HepG2 (cell line): Measurements from ENCODE around the gene PEX11B. TPM values are rescaled to one million over a fixed set of nuclear protein-coding genes. Genes with fewer than 3 reads are reported as not detected.

Experiments used
- ATAC-seq: fragments of 200-7000 bp; cut with Tn5 transposase; 3 replicates; pipeline ENCODE4 v1.9.1; 2020; ENCODE audit warnings: mild to moderate bottlenecking, moderate library complexity
- BruUV-seq: library from RNA; stranded (reverse); fragments of 400-500 nt; replicated peaks from 2 replicates; lab custom pipeline; 2021; lab: Mats Ljungman, UMichigan
- CTCF ChIA-PET: fragments of 300-600 bp; formaldehyde crosslinking; extraction: SDS; loops from one replicate; lab custom pipeline; 2021; ENCODE audit warnings: low total read pairs, inconsistent platforms, low intra/inter-chr PET ratio; lab: Yijun Ruan, JAX
- POLR2A ChIA-PET: fragments of 350-600 bp; sonication (Branson Sonifier 250); formaldehyde crosslinking; loops from one replicate; lab custom pipeline; 2020; ENCODE audit warnings: antibody characterized with exemption, inconsistent platforms; lab: Yijun Ruan, JAX
- DNase-seq: peaks from one replicate; pipeline ENCODE4 v3.0.0-alpha.2; 2015; ENCODE audit warnings: low spot score
- FAIRE-seq: peaks from 3 replicates; lab custom pipeline; 2011; peaks lifted over from hg19 to GRCh38; lab: Jason Lieb, UNC
- H2AFZ ChIP-seq: one replicate; pipeline ENCODE4 v1.6.1; 2011; ENCODE audit warnings: low read length, inconsistent platforms
- H3K27ac ChIP-seq: fragments of 300-600 bp; 3 replicates; pipeline ENCODE4 v1.8.0; 2011; ENCODE audit warnings: mixed run types, mild to moderate bottlenecking, mixed read lengths, low read length, inconsistent platforms; ENCODE audit not compliant: insufficient read depth; ENCODE audit errors: extremely low read length
- H3K27me3 ChIP-seq, 2 experiments: fragments of 200-600 bp in 1 of 2; 2 replicates in 1 of 2; 3 replicates in 1 of 2; pipeline versions ENCODE4 v1.6.0 to v1.8.0; 2011; ENCODE audit warnings: low read length in 2 of 2, mild to moderate bottlenecking in 2 of 2, moderate library complexity in 2 of 2, inconsistent platforms in 1 of 2; ENCODE audit not compliant: insufficient read depth in 2 of 2, control insufficient read depth in 1 of 2
- H3K36me3 ChIP-seq, 2 experiments: fragments of 200-600 bp in 1 of 2; replicated peaks in 1 of 2; 2 replicates in 1 of 2; 3 replicates in 1 of 2; pipeline versions ENCODE4 v1.5.1 to v1.8.0; 2011; ENCODE audit warnings: low read length in 2 of 2, inconsistent platforms in 1 of 2; ENCODE audit not compliant: insufficient read depth in 2 of 2, control insufficient read depth in 1 of 2
- H3K4me1 ChIP-seq: 2 replicates; pipeline ENCODE4 v1.5.1; 2012; ENCODE audit warnings: low read length, inconsistent platforms; ENCODE audit not compliant: insufficient read depth
- H3K4me2 ChIP-seq: 2 replicates; pipeline ENCODE4 v1.6.0; 2011; ENCODE audit warnings: low read depth, low read length, inconsistent platforms
- H3K4me3 ChIP-seq, 3 experiments: fragments of 200-600 bp in 1 of 3; sonication (generic), shearing (Covaris generic) in 1 of 3; replicated peaks in 1 of 3; 2 replicates each; pipeline ENCODE4 v1.5.1; 2011 to 2016; ENCODE audit warnings: low read length in 3 of 3, inconsistent platforms in 2 of 3, low read depth in 2 of 3, mild to moderate bottlenecking in 2 of 3, control low read depth in 1 of 3, mixed read lengths in 1 of 3; ENCODE audit not compliant: insufficient read depth in 1 of 3
- H3K79me2 ChIP-seq: one replicate; pipeline ENCODE4 v1.6.1; 2011; ENCODE audit warnings: low read length, inconsistent platforms; ENCODE audit not compliant: insufficient read depth
- H3K9ac ChIP-seq: 2 replicates; pipeline ENCODE4 v1.6.0; 2011; ENCODE audit warnings: mild to moderate bottlenecking, low read depth, low read length, inconsistent platforms; ENCODE audit not compliant: insufficient read depth
- H3K9me3 ChIP-seq: 2 replicates; pipeline ENCODE4 v1.5.1; 2012; ENCODE audit warnings: mild to moderate bottlenecking, low read length
- H4K20me1 ChIP-seq: 2 replicates; pipeline ENCODE4 v1.6.0; 2011; ENCODE audit warnings: inconsistent platforms, mild to moderate bottlenecking, low read length, moderate library complexity; ENCODE audit not compliant: insufficient read depth
- ARHGAP35 ChIP-seq: sonication (generic); formaldehyde crosslinking; IDR thresholded peaks from 2 replicates; pipeline ENCODE4 v1.9.0; 2022; ENCODE audit warnings: mild to moderate bottlenecking, inconsistent platforms, moderate library complexity, missing genetic modification reagents, borderline replicate concordance
- ASH2L ChIP-seq: fragments of 300-600, 200-600 bp; sonication (generic); IDR thresholded peaks from 2 replicates; pipeline ENCODE4 v1.7.0; 2017; ENCODE audit warnings: low read depth, mild to moderate bottlenecking, moderate library complexity, mixed read lengths, low read length; ENCODE audit not compliant: insufficient read length
- IRX3 ChIP-seq: sonication (generic); formaldehyde crosslinking; IDR thresholded peaks from 2 replicates; pipeline ENCODE4 v1.8.1; 2023; ENCODE audit warnings: mild to moderate bottlenecking, low read depth, missing genetic modification reagents, borderline replicate concordance
- NFATC3 ChIP-seq: sonication (generic); formaldehyde crosslinking; IDR thresholded peaks from 2 replicates; pipeline ENCODE4 v1.5.1; 2020; ENCODE audit warnings: mild to moderate bottlenecking, missing genetic modification reagents
- NFIB ChIP-seq: sonication (generic); formaldehyde crosslinking; IDR thresholded peaks from 2 replicates; pipeline ENCODE4 v1.9.0; 2021; ENCODE audit warnings: missing genetic modification reagents, mild to moderate bottlenecking, borderline replicate concordance
- RARG ChIP-seq: sonication (generic); formaldehyde crosslinking; IDR thresholded peaks from 2 replicates; pipeline ENCODE4 v1.4.0; 2020; ENCODE audit warnings: low read depth, mild to moderate bottlenecking, missing genetic modification reagents
- ZFP41 ChIP-seq: sonication (generic); formaldehyde crosslinking; IDR thresholded peaks from 2 replicates; pipeline ENCODE4 v1.4.0; 2020; ENCODE audit warnings: mild to moderate bottlenecking, missing genetic modification reagents, borderline replicate concordance
- ZNF343 ChIP-seq: sonication (generic); formaldehyde crosslinking; IDR thresholded peaks from 2 replicates; pipeline ENCODE4 v1.4.0; 2020; ENCODE audit warnings: mild to moderate bottlenecking, missing genetic modification reagents
- ZNF564 ChIP-seq: sonication (generic); formaldehyde crosslinking; IDR thresholded peaks from 2 replicates; pipeline ENCODE4 v1.8.1; 2023; ENCODE audit warnings: mild to moderate bottlenecking, missing genetic modification reagents
- ZNF839 ChIP-seq: sonication (generic); formaldehyde crosslinking; IDR thresholded peaks from 2 replicates; pipeline ENCODE4 v1.4.0; 2020; ENCODE audit warnings: missing genetic modification reagents, mild to moderate bottlenecking, borderline replicate concordance
- ZSCAN25 ChIP-seq: sonication (generic); formaldehyde crosslinking; IDR thresholded peaks from 2 replicates; pipeline ENCODE4 v1.8.0; 2022; ENCODE audit warnings: mild to moderate bottlenecking, missing genetic modification reagents
- ZSCAN31 ChIP-seq: sonication (generic); formaldehyde crosslinking; IDR thresholded peaks from 2 replicates; pipeline ENCODE4 v1.5.0; 2020; ENCODE audit warnings: low read depth, mild to moderate bottlenecking, missing genetic modification reagents
- WGBS: methylation state at CpG from one replicate; pipeline ENCODE4 v1.1.6; 2017; ENCODE audit warnings: low lambda C conversion rate; 5-methylcytosine and 5-hydroxymethylcytosine counted together
- in situ Hi-C: cut with HindIII; loops from 2 replicates; pipeline ENCODE4 v1.10.0; 2017; ENCODE audit warnings: low pct_unique_long_range_greater_than_20kb; ENCODE audit not compliant: extremely low pct_ligation_motif_present
- intact Hi-C: fragments of 100-400 bp; cut with micrococcal nuclease; formaldehyde crosslinking; loops from one replicate; pipeline ENCODE4 v1.10.0; 2022; ENCODE audit not compliant: unreplicated experiment
- polyA plus RNA-seq, 8 experiments: library from polyadenylated mRNA; depleted of rRNA in 3 of 8; stranded (reverse) in 7 of 8; unstranded in 1 of 8; fragments of >200 nt; fragmentation: Illumina TruSeq in 4 of 8; extraction: Trizol in 4 of 8; gene quantifications; 2 replicates each; pipeline versions ENCODE4 v1.2.1 to v1.2.3, GENCODE V29; 2011 to 2016; ENCODE audit warnings: low read depth in 4 of 8, missing spikeins in 1 of 8, mixed read lengths in 1 of 8; ENCODE audit not compliant: insufficient read depth in 1 of 8
- total RNA-seq, 5 experiments: library from RNA; depleted of rRNA; stranded (reverse); fragments of >200 nt; fragmentation: Illumina TruSeq; extraction: Trizol; gene quantifications; 2 replicates each; pipeline ENCODE4 v1.2.3, GENCODE V29; 2016; ENCODE audit warnings: low read depth in 1 of 5
- TF ChIP-seq, protein P1 (sequence below): sonication (generic); formaldehyde crosslinking; IDR thresholded peaks from 2 replicates; pipeline ENCODE4 v1.5.1; 2020; ENCODE audit warnings: mild to moderate bottlenecking, missing genetic modification reagents
- TF ChIP-seq, protein P2 (sequence below): sonication (generic); formaldehyde crosslinking; IDR thresholded peaks from 2 replicates; pipeline ENCODE4 v1.8.0; 2023; ENCODE audit warnings: mild to moderate bottlenecking, missing genetic modification reagents
- TF ChIP-seq, protein P3 (sequence below): sonication (generic); formaldehyde crosslinking; IDR thresholded peaks from 2 replicates; pipeline ENCODE4 v1.5.0; 2020; ENCODE audit warnings: missing genetic modification reagents, mild to moderate bottlenecking, borderline replicate concordance
- TF ChIP-seq, protein P4 (sequence below): sonication (generic); formaldehyde crosslinking; IDR thresholded peaks from 2 replicates; pipeline ENCODE4 v1.4.0; 2020; ENCODE audit warnings: mild to moderate bottlenecking, missing genetic modification reagents

PEX11B gene
- total and polyA plus RNA-seq, 2 of the 13 experiments (the other 11 are each of a cell fraction or from before 2014, with no cell fraction given): 21.6 to 48.4 TPM

DNA sequence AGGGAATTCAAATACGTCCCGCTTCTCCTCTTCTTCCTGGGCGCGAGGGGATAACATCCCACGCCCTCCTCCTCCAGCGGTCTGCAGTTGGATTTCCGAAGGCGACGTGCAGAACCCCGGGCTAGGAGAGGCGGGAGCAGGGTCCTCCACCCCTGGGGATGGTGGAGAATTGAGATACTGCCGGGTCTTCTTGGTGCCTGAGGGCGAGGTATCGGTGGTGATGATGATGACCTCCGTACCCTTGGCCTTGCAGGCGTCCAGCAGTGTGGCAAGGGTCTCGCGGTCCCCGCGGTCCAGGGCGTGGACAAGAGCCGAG, 42.5 kb upstream of the PEX11B start:
- ChIA-PET CTCF (no interaction called here), POLR2A (interaction anchor here (0.6 kb wide), 1 partner anchor 37 kb away, joined by 3 read pairs; no protein-coding TSS in a partner anchor)
- TF ChIP-seq ZSCAN25 (CRISPR knock-in tag): no peak
- TF ChIP-seq, protein P1, sequence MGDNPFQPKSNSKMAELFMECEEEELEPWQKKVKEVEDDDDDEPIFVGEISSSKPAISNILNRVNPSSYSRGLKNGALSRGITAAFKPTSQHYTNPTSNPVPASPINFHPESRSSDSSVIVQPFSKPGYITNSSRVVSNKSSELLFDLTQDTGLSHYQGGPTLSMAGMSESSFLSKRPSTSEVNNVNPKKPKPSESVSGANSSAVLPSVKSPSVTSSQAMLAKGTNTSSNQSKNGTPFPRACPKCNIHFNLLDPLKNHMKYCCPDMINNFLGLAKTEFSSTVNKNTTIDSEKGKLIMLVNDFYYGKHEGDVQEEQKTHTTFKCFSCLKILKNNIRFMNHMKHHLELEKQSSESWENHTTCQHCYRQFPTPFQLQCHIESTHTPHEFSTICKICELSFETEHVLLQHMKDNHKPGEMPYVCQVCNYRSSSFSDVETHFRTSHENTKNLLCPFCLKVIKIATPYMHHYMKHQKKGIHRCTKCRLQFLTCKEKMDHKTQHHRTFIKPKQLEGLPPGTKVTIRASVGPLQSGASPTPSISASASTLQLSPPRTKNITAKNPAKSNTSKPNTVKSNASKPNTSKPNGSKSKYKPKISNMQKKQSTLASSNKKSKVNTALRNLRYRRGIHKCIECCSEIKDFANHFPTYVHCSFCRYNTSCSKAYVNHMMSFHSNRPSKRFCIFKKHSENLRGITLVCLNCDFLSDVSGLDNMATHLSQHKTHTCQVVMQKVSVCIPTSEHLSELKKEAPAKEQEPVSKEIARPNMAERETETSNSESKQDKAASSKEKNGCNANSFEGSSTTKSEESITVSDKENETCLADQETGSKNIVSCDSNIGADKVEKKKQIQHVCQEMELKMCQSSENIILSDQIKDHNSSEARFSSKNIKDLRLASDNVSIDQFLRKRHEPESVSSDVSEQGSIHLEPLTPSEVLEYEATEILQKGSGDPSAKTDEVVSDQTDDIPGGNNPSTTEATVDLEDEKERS: 0 out of 2 replicates have a peak, but pooled peaks have one; percentile 1
- TF ChIP-seq ZSCAN31 (CRISPR knock-in tag): peak; percentile 14; the same call in 1 of the 2 replicates
- TF ChIP-seq NFATC3: no peak
- TF ChIP-seq ZNF564: peak; percentile 0; the same call in 1 of the 2 replicates
- TF ChIP-seq ARHGAP35 (CRISPR knock-in tag): 0 out of 2 replicates have a peak, but pooled peaks have one; percentile 48
- TF ChIP-seq, protein P2, sequence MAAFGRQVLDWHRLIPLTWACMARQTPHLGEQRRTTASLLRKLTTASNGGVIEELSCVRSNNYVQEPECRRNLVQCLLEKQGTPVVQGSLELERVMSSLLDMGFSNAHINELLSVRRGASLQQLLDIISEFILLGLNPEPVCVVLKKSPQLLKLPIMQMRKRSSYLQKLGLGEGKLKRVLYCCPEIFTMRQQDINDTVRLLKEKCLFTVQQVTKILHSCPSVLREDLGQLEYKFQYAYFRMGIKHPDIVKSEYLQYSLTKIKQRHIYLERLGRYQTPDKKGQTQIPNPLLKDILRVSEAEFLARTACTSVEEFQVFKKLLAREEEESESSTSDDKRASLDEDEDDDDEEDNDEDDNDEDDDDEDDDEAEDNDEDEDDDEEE: 0 out of 2 replicates have a peak, but pooled peaks have one; percentile 23
- TF ChIP-seq, protein P3, sequence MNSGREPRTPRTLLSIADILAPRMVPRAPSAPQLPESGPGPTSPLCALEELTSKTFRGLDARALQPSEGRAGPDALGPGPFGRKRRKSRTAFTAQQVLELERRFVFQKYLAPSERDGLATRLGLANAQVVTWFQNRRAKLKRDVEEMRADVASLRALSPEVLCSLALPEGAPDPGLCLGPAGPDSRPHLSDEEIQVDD: 0 out of 2 replicates have a peak, but pooled peaks have one; percentile 6
- 0 out of 2 replicates have a peak, but pooled peaks have one; percentile 46 for TF ChIP-seq ZNF839 (CRISPR knock-in tag)
- TF ChIP-seq, protein P4, sequence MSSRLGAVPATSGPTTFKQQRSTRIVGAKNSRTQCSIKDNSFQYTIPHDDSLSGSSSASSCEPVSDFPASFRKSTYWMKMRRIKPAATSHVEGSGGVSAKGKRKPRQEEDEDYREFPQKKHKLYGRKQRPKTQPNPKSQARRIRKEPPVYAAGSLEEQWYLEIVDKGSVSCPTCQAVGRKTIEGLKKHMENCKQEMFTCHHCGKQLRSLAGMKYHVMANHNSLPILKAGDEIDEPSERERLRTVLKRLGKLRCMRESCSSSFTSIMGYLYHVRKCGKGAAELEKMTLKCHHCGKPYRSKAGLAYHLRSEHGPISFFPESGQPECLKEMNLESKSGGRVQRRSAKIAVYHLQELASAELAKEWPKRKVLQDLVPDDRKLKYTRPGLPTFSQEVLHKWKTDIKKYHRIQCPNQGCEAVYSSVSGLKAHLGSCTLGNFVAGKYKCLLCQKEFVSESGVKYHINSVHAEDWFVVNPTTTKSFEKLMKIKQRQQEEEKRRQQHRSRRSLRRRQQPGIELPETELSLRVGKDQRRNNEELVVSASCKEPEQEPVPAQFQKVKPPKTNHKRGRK (CRISPR knock-in tag): 0 out of 2 replicates have a peak, but pooled peaks have one; percentile 34
- TF ChIP-seq NFIB (CRISPR knock-in tag): 0 out of 2 replicates have a peak, but pooled peaks have one; percentile 40
- no peak for TF ChIP-seq ASH2L
- TF ChIP-seq ZFP41: peak; percentile 59; the same call in 1 of the 2 replicates
- TF ChIP-seq ZNF343: peak; percentile 64; the same call in 1 of the 2 replicates
- TF ChIP-seq IRX3 (CRISPR knock-in tag): no peak
- TF ChIP-seq RARG (CRISPR knock-in tag): peak; percentile 63; the same call in 1 of the 2 replicates
- peaks cover 0 to 30% of the 10 kb centered on the region in 2 experiments; a peak in 3 of 5 replicates for H3K27me3 ChIP-seq
- H3K79me2 ChIP-seq: peaks cover 10% of the 10 kb centered on the region
- no peaks in the 10 kb centered on the region for H3K36me3 ChIP-seq
- H2AFZ ChIP-seq: no peak overlapping the region
- peak overlapping the region; percentile 60 to 91 (median 68) for H3K4me3 ChIP-seq
- FAIRE-seq (no peak), ATAC-seq (no peak), DNase-seq (no peak)
- H3K27ac ChIP-seq: no peak overlapping the region
- H3K4me2 ChIP-seq: peak overlapping the region; percentile 99
- H3K4me1 ChIP-seq: peaks cover 65% of the 10 kb centered on the region
- peak overlapping the region; percentile 62; the same call in 1 of the 2 replicates for H3K9ac ChIP-seq
- intact Hi-C loops (loop anchor here (5.0 kb wide), 2 partner anchors 46 to 104 kb away; partner anchors contain the start of gene PIAS3), in situ Hi-C loops (loop anchor here (5.0 kb wide), 1 partner anchor 34 kb away; the partner anchor contains the start of gene RBM8A)
- WGBS: 0% methylated on average over 10 of the region's 22 CpGs
- no TSS peak for BruUV-seq
- H3K9me3 ChIP-seq: no peaks in the 10 kb centered on the region
- H4K20me1 ChIP-seq: no peaks in the 10 kb centered on the region
